GM19397 (cell line): Measurements from ENCODE around the gene PPP2R5C.
A peak's percentile ranks its signal among the peaks of the same experiment; 100 is the strongest.
"Not testable (repeated sequence)": the region's sequence is repeated elsewhere in the genome, so short reads cannot be mapped to it uniquely, and the experiment has no call there.

Experiments used
- ATAC-seq: cut with Tn5 transposase; IDR thresholded peaks from one replicate; pipeline ENCODE4 v1.9.1; 2021; ENCODE audit warnings: mild to moderate bottlenecking, moderate library complexity; ENCODE audit not compliant: unreplicated experiment

PPP2R5C gene

DNA sequence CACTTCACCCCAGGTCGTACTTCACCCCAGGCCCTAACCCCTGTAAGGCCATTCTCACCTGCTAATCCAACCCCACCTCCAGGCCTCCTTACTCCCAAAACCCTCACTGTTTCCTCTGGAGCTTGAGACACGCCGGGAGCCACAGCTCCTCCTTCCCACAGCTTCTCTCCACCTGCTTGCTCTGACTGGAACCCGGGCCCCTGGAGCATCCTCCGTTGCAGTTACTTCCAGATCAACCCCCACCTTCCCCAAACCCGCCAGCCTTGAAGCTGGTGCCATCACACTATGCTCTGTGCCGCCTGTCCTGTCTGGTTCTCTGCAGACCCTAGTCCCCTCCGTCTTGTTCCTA, 34.6 kb upstream of the PPP2R5C start:
- no peak for ATAC-seq

DNA sequence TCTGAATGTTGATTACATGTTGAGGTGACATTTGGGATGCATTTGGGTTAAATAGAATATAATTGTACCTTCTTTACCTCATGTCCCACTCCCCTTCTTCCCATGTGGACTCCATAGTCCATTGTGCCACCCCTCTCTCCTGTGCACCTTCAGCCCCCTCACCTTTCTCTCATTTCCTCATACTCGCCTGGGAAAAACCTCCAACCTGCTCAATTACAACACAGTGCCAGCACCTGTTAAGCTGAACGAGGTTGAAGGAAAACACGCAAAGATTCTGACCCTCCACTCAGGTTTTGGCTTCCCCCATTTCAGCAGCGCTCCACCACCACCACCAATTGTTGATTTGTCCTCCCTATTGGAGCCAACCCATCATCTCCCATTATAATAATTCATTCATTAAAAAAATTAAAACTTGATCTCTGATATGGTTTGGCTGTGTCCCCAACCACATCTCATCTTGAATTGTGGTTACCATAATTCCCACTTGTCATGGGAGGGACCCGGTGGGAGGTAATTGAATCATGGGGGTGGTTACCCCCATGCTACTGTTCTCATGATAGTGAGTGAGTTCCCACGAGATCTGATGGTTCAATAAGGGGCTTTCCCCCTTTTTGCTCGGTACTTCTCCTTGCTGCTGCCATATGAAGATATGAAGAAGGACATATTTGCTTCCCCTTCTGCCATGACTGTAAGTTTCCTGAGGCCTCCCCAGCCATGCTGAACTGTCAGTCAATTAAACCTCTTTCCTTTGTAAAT, 33.7 kb upstream of the PPP2R5C start:
- no peak for ATAC-seq

GRCh38 chr14:101728367-101728742, 33.2 kb upstream of the PPP2R5C start:
- ATAC-seq = no peak

DNA sequence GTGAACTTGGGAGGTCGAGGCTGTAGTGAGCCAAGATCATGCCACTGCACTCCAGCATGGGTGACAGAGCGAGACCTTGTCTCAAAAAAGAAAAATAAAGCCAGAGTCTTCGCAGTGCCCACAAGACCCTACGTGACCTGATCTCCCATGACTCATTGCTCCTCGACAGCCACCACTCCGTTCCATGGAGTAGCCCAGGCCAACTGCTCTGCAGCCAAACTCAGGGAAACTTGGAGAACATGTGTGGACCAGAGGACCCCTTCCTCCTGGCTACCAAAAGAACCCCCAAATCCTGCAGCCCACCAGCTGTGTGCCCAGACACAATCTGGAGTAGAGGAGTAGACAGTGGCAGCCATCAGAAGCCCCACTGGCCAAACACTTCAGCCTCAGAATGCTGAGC, 32.1 kb upstream of the PPP2R5C start:
- no peak for ATAC-seq

- ATAC-seq = not testable (repeated sequence)
Measured at GRCh38 chr14:101730157-101730556, 31.4 kb upstream of the PPP2R5C start.

DNA sequence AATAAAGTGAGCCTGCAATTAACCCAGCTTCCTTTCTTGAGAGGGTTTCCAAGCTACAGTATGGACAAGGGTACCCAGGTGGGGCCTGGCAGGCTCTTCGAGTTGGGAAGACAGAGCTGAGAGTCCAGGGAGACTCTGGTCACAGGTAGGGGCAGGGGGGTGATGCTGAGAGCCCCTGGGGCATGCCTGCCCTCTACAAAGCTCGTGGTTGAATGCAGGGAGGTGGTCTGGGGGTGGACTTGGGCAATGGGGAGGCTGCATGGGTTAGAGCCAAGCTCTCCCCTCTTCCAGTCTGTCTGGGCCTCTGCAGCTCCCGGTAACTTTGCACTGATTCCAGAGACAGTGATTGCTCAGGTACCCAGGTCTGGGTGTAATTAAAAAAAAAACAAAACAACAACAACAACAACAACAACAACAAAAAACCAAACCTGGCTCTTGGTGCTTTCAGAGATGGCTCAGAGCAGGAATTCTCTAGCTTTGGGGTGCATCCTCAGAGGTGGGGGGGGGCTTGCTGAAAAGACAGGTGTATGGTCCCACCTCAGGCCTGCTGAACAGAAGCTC, 30.8 kb upstream of the PPP2R5C start:
- no peak for ATAC-seq

GRCh38 chr14:101731187-101732080, 30.1 kb upstream of the PPP2R5C start:
- ATAC-seq = peak; percentile 69

DNA sequence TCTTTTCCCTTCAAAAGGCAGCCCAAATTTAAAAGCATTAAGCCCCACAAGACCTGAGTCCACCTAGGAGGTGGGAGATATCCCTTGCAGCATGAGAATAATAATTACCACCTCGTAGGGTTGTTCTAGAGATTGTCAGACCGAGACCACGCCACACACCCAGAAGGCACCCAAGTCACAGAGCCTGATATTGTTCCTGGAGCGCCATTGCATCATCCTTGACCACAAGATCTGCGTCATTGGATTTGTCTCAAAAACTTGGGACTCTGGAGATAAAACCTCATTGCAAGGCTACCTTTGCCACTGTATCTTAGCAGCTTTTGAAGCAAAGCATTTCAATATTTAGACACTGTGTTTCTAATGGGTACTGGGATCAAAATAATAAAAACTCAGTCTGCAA, 29.4 kb upstream of the PPP2R5C start:
- no peak for ATAC-seq

- ATAC-seq = no peak
Measured at GRCh38 chr14:101733211-101733610, 28.3 kb upstream of the PPP2R5C start.

GRCh38 chr14:101734246-101734847, 27.2 kb upstream of the PPP2R5C start:
- ATAC-seq = no peak

DNA sequence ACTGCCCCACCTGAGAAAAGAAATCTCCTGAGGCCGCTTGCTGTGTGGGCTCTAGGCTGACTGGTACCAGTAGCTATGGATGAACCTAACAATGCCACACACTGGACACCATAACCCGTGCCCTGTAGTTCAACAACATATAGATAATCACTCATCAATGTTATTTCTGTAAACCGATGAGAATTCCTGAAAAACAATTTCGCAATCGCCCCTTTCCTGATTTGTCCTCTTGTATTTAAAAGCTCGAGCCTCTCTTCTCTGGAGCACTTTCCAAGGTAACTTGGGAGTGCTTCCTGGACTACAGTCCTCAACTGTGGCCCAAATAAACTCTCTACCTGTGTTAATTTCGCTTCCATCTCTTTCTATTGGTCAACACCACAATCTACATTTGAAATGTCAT, 26.1 kb upstream of the PPP2R5C start:
- ATAC-seq = no peak

DNA sequence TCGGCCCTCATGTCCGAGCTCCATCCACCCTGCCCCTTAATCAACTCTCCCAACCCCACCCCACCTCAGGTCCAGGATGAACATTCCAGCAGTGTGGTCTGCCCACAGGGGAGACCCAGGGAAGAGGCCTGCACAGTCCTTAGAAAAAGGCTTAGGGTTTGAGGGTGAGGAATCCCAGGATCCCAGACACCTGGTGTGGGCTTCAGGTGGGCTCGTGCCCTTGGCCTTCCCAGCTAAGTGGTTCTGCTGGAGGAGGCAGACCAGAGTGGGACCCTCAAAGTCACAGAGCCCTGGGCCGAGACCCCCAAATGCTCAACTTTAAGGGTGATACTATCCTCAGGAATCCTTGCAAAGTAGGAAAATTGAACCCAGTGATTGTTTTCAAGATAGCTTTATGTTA, 25.4 kb upstream of the PPP2R5C start:
- ATAC-seq = no peak

DNA sequence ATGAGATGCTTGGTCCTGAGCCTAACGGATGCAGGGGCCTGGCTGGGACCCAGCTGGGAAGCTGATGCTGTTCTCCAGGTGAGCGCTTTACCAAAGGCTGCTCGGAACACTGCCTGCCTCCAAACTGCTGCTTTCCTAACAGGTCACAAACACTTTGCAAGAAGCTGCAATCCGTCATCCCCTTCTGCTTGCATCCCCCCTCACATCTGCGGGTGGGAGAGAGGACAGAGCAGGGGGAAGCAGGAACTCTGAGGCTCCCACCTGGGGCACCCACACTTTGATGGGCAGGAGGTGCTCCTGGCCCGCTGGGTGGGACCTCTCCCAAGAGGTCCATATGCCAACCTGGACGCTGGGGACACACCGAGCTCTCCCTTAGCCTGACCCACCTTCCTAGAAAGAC, 24.9 kb upstream of the PPP2R5C start:
- ATAC-seq = no peak

- ATAC-seq = no peak
Measured at GRCh38 chr14:101737414-101738339, 23.8 kb upstream of the PPP2R5C start.

GRCh38 chr14:101738703-101739320, 22.7 kb upstream of the PPP2R5C start:
- ATAC-seq = no peak

- ATAC-seq = no peak
Measured at GRCh38 chr14:101739446-101740141, 21.9 kb upstream of the PPP2R5C start.

DNA sequence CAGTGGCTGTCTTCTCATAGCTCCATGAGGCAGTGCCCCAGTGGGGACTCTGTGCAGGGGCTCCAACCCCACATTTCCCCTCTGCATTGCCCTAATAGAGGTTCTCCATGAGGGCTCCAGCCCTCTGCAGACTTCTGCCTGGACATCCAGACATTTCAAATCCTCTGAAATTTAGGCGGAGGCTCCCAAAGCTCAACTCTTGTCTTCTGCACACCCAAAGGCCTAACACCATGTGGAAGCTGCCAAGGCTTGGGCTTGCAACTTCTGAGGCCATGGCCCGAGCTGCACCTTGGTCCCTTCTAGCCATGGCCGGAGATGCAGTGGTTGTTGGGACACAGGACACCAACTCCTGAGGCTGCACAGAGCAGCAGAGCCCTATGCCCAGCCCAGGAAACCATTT, 20.5 kb upstream of the PPP2R5C start:
- no peak for ATAC-seq

DNA sequence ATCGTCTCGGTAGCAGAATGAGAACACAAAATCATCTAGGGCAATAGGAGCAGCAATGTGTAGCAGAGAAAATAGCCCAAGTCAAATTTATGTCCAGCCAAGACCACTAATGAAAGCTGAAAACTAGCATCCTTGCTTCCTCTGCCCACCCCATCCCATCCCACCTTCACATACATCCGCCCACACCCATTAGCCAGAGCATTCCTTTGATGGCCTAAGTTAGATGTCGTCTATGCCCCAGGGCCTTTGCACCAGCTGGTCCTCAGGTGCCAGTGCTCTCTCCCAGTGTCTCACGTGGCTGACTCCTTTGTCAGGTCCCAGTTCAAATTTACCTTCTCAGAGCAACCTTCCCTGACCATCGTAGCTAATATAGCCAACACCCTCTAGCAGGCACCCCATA, 17.8 kb upstream of the PPP2R5C start:
- no peak for ATAC-seq

- not testable (repeated sequence) for ATAC-seq
Measured at GRCh38 chr14:101744382-101744781, 17.1 kb upstream of the PPP2R5C start.
